Endothelial cell of umbilical vein (primary cell): ENCODE results near the gene IRF2. TPM values are rescaled to one million over a fixed set of nuclear protein-coding genes. Genes with fewer than 3 reads are reported as not detected.

Experiments used
- BruUV-seq: library from RNA; stranded (reverse); fragments of 400-500 nt; replicated peaks from 2 replicates; lab custom pipeline; 2021; lab: Mats Ljungman, UMichigan
- CTCF ChIA-PET: fragments of 300-600, 350-600 bp; sonication (Branson Sonifier 250); formaldehyde crosslinking; loops from one replicate; lab custom pipeline; 2021; ENCODE audit warnings: antibody characterized with exemption, inconsistent platforms; lab: Charles Lee
- POLR2A ChIA-PET: fragments of 300-600, 350-600 bp; sonication (Branson Sonifier 250); formaldehyde crosslinking; loops from one replicate; lab custom pipeline; 2021; ENCODE audit warnings: antibody characterized with exemption, inconsistent platforms; lab: Charles Lee
- DNase-seq: peaks from one replicate; pipeline ENCODE4 v3.0.0-alpha.2; 2011; ENCODE audit warnings: low read depth, low spot score
- FAIRE-seq: peaks from 2 replicates; lab custom pipeline; 2011; peaks lifted over from hg19 to GRCh38; lab: Jason Lieb, UNC
- H2AFZ ChIP-seq: 2 replicates; pipeline ENCODE4 v1.6.0; 2012; ENCODE audit warnings: low read depth, low read length, control low read depth, inconsistent platforms
- H3K27ac ChIP-seq: 2 replicates; pipeline ENCODE4 v1.5.1; 2011; ENCODE audit warnings: low read depth, mild to moderate bottlenecking, control low read depth, low read length, moderate library complexity; ENCODE audit not compliant: insufficient read depth
- H3K27me3 ChIP-seq, 2 experiments: 2 replicates each; pipeline versions ENCODE4 v1.6.0 to v1.6.1; 2011; ENCODE audit warnings: low read length in 2 of 2, mixed read lengths in 1 of 2; ENCODE audit not compliant: control insufficient read depth in 2 of 2, insufficient read depth in 2 of 2
- H3K36me3 ChIP-seq, 2 experiments: 2 replicates in 1 of 2; 3 replicates in 1 of 2; pipeline ENCODE4 v1.5.1; 2011; ENCODE audit warnings: low read length in 2 of 2, mild to moderate bottlenecking in 1 of 2, moderate library complexity in 1 of 2; ENCODE audit not compliant: control insufficient read depth in 2 of 2, insufficient read depth in 2 of 2; ENCODE audit errors: extremely low read depth in 1 of 2
- H3K4me1 ChIP-seq: 3 replicates; pipeline ENCODE4 v1.5.1; 2011; ENCODE audit warnings: mild to moderate bottlenecking, low read length; ENCODE audit not compliant: control insufficient read depth, insufficient read depth; ENCODE audit errors: extremely low read depth
- H3K4me2 ChIP-seq: 2 replicates; pipeline ENCODE4 v1.6.1; 2011; ENCODE audit warnings: low read length, control low read depth, mixed read lengths; ENCODE audit not compliant: insufficient read depth
- H3K4me3 ChIP-seq, 3 experiments: fragments of 200-600 bp in 1 of 3; sonication (generic), shearing (Covaris generic) in 1 of 3; replicated peaks in 1 of 3; 2 replicates each; pipeline ENCODE4 v1.5.1; 2011 to 2016; ENCODE audit warnings: control low read depth in 3 of 3, low read length in 3 of 3, mild to moderate bottlenecking in 2 of 3, inconsistent platforms in 1 of 3, low read depth in 1 of 3, moderate library complexity in 1 of 3; ENCODE audit not compliant: insufficient read depth in 1 of 3
- H3K79me2 ChIP-seq: 2 replicates; pipeline ENCODE4 v1.6.0; 2012; ENCODE audit warnings: low read length, inconsistent platforms; ENCODE audit not compliant: control insufficient read depth, insufficient read depth
- H3K9ac ChIP-seq: replicated peaks from 2 replicates; pipeline ENCODE3; 2011; ENCODE audit warnings: low read length, control low read depth; ENCODE audit not compliant: insufficient read depth; ENCODE audit errors: extremely low read depth
- H3K9me1 ChIP-seq: replicated peaks from 3 replicates; pipeline ENCODE4 v1.6.0; 2011; ENCODE audit warnings: mild to moderate bottlenecking, low read length; ENCODE audit not compliant: control insufficient read depth, insufficient read depth; ENCODE audit errors: extremely low read depth
- H3K9me3 ChIP-seq: replicated peaks from 2 replicates; pipeline ENCODE4 v1.5.1; 2012; ENCODE audit warnings: low read length, inconsistent platforms; ENCODE audit not compliant: control insufficient read depth, insufficient read depth
- H4K20me1 ChIP-seq: replicated peaks from 2 replicates; pipeline ENCODE3; 2011; ENCODE audit warnings: mild to moderate bottlenecking, low read length; ENCODE audit not compliant: control insufficient read depth, insufficient read depth; ENCODE audit errors: extremely low read depth
- FOS ChIP-seq: IDR thresholded peaks from 2 replicates; pipeline ENCODE4 v1.6.1; 2011; ENCODE audit warnings: mild to moderate bottlenecking, low read length, moderate library complexity, borderline replicate concordance; ENCODE audit not compliant: insufficient read depth
- GATA2 ChIP-seq: IDR thresholded peaks from 2 replicates; pipeline ENCODE4 v1.7.0; 2011; ENCODE audit warnings: low read depth, mild to moderate bottlenecking, moderate library complexity, mixed read lengths, low read length; ENCODE audit not compliant: insufficient read length, insufficient read depth
- JUN ChIP-seq: IDR thresholded peaks from 2 replicates; pipeline ENCODE4 v1.6.1; 2011; ENCODE audit warnings: borderline replicate concordance, low read depth; ENCODE audit not compliant: insufficient read length, insufficient read depth
- MAX ChIP-seq: IDR thresholded peaks from 2 replicates; pipeline ENCODE4 v1.6.1; 2011; ENCODE audit not compliant: insufficient read depth, insufficient read length
- MYC ChIP-seq: IDR thresholded peaks from one replicate; pipeline ENCODE4 v1.6.1; 2011; ENCODE audit warnings: mild to moderate bottlenecking, low read depth, low read length
- POLR2AphosphoS5 ChIP-seq: IDR thresholded peaks from 2 replicates; pipeline ENCODE4 v1.6.1; 2012; ENCODE audit warnings: low read depth, mild to moderate bottlenecking, control low read depth, low read length, moderate library complexity; ENCODE audit not compliant: insufficient read depth
- dilution Hi-C: fragments of 300-500 bp; cut with MboI; formaldehyde crosslinking; loops from one replicate; pipeline ENCODE4 v1.15.0; 2019; ENCODE audit warnings: low sequenced_read_pairs; ENCODE audit not compliant: extremely low pct_ligation_motif_present
- intact Hi-C: fragments of 100-400 bp; cut with micrococcal nuclease; formaldehyde crosslinking; loops from one replicate; pipeline ENCODE4 v1.10.0; 2022
- polyA plus RNA-seq, 4 experiments: library from polyadenylated mRNA; depleted of rRNA in 3 of 4; stranded (reverse) in 3 of 4; unstranded in 1 of 4; fragments of >200 nt; gene quantifications; 2 replicates each; pipeline versions ENCODE4 v1.2.1 to v1.2.3, GENCODE V29; 2011 to 2012; ENCODE audit warnings: missing spikeins in 1 of 4
- total RNA-seq: library from RNA; stranded (reverse); gene quantifications from 2 replicates; pipeline ENCODE4 v1.2.3, GENCODE V29; 2021

Gene IRF2
- total and polyA plus RNA-seq, 2 donors (not counting 3 experiments of a cell fraction or from before 2014, with no cell fraction given): 26.9 to 27.6 TPM

GRCh38 chr4:184400891-184401290 is 73.5 kb downstream of the IRF2 start:
- Histone ChIP-seq H3K9me3 (no peaks in the 10 kb centered on the region), H3K27me3 (no peaks in the 10 kb centered on the region), H4K20me1 (no peaks in the 10 kb centered on the region), H3K27ac (peak overlapping the region; percentile 13), H3K9ac (no peak overlapping the region), H3K4me1 (peaks cover 15% of the 10 kb centered on the region), H3K9me1 (no peaks in the 10 kb centered on the region), H3K4me2 (no peak overlapping the region), H3K79me2 (no peaks in the 10 kb centered on the region), H3K36me3 (peaks cover 5 to 16% of the 10 kb centered on the region in 2 experiments), H2AFZ (no peak overlapping the region), H3K4me3 (no peak overlapping the region)
- ChIA-PET CTCF (interaction anchor here (0.8 to 2.3 kb wide), 3 partner anchors 15 to 137 kb away, joined by 3 to 9 read pairs (median 3); no protein-coding TSS in a partner anchor), POLR2A (no interaction called here)
- no peak for TF ChIP-seq FOS
- TF ChIP-seq JUN: no peak
- BruUV-seq: no TSS peak
- dilution Hi-C loops: no loop called here
- intact Hi-C loops: no loop called here
- no peak for FAIRE-seq
- peak; percentile 12 for DNase-seq

GRCh38 chr4:184400375-184400870 is 73.9 kb downstream of the IRF2 start:
- TF ChIP-seq FOS: no peak
- no peak for TF ChIP-seq MYC
- no peak for TF ChIP-seq GATA2
- TF ChIP-seq POLR2AphosphoS5: no peak
- no peak for TF ChIP-seq MAX
- Histone ChIP-seq H3K36me3 (peaks cover 5 to 16% of the 10 kb centered on the region in 2 experiments), H3K4me3 (no peak overlapping the region), H3K4me1 (peaks cover 15% of the 10 kb centered on the region), H3K9me3 (no peaks in the 10 kb centered on the region), H4K20me1 (no peaks in the 10 kb centered on the region), H3K27ac (peak overlapping the region; percentile 19), H3K27me3 (no peaks in the 10 kb centered on the region), H2AFZ (no peak overlapping the region), H3K9me1 (no peaks in the 10 kb centered on the region), H3K4me2 (no peak overlapping the region), H3K9ac (no peak overlapping the region), H3K79me2 (no peaks in the 10 kb centered on the region)
- dilution Hi-C loops (no loop called here), intact Hi-C loops (no loop called here)
- ChIA-PET POLR2A (no interaction called here), CTCF (interaction anchor here (0.8 to 2.3 kb wide), 3 partner anchors 14 to 136 kb away, joined by 3 to 9 read pairs (median 3); no protein-coding TSS in a partner anchor)
- DNase-seq (peak; percentile 90), FAIRE-seq (peak; percentile 62)
- BruUV-seq: no TSS peak
